ENCODE results near the gene ARID1A.

ARID1A gene

DNA sequence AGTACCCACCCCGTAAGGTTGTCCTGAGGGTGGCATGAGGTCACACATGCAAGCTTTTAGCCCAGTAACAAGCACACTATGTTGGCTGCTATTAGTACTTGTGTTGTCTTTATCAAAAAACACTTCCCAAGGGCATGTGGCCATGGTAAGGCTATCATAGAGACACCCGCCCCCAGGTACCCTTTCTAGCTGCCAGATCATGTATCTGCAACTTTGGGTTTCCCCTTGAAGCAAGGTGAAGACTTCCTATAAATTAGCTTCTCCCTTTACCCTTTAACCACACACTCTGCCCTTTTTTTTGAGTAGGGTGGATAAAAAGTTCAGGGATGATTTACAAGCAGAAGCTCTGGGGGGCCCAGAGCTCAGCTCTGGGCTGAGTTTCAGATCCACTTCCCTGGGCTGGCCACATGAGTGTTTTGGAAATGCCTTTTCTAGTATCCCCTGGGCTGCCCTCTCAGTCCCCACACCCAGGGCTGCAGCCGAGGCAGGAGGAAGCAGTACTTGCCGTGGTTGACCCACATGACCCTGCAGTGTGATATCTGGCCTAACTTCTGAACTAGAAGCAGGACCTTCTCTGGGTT is 132.7 kb downstream of the ARID1A start:
- no peak for DNase-seq (ENCODE audit: low read depth)

DNA sequence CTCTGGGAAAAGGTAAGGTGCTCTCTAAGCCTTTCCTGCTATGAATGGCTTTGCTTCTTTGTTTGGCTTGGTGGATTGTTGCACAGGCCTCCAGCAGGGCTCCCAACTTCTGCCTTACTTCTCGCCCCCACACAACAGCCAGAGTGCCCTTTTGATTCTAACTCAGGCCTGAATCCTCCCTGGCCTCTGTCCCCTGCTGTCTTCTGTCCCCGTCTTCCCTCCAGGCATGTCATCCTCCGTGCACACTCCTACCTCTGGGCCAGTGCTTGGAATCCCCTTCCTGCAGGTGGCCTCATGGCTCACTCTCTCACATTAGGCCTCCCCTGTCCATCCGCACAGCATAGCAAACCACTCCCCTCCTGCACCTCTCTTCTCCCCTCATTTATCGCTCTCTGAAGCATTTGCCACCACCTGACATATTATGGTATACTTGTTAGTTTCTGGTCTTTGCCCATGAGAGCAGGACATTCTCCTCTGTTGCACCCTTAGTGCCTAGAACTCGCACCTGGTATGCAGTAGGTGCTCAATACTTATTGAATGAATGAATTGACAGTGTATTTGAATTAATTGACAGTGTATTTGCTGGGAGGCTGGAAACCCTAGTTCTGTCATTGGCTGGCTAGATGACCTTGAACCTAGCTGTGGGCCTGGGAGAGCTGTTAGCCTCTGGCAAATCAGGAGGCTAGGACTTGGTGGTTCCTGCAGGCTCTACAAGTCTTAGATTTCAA is 133.5 kb downstream of the ARID1A start:
- no peak for DNase-seq (ENCODE audit: low read depth)

DNA sequence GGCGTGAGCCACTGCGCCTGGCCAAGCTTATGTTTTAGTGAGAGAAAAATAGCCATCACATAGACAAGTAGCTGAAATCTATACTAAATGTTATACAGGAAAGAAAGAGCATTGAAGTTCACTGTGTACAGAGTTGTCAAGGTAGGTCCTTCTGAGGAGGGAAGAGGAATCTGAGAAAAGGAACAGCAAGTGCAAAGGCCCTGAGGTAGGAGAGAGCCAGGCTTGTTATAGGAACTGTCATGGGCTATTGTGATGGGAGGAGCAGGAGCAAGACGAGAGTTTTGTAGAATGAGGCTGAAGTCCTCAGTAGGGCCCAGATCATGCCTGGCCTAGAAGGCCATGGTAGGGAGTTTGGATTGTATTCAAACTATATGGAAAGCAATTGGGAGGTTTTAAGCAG is 135.2 kb downstream of the ARID1A start:
- DNase-seq (ENCODE audit: low read depth): no peak
